IgD-negative memory B cell (primary cell): ENCODE data around the gene HSD17B12. TPM values are rescaled to one million over a fixed set of nuclear protein-coding genes. Genes with fewer than 3 reads are reported as not detected.
"Not testable (repeated sequence)": the region's sequence is repeated elsewhere in the genome, so short reads cannot be mapped to it uniquely, and the experiment has no call there.

ENCODE experiments used
- H3K27ac Mint-ChIP-seq, 3 donors: one replicate each; pipeline ENCODE4 v1.8.0; 2020 to 2022; ENCODE audit warnings: mild to moderate bottlenecking in 3 of 3, mixed read lengths in 3 of 3, moderate library complexity in 1 of 3
- H3K27me3 Mint-ChIP-seq: one replicate; pipeline ENCODE4 v1.8.0; 2021; ENCODE audit warnings: mixed read lengths
- H3K36me3 Mint-ChIP-seq: one replicate; pipeline ENCODE4 v1.8.0; 2020; ENCODE audit warnings: mild to moderate bottlenecking, mixed read lengths
- H3K4me1 Mint-ChIP-seq, 3 donors: one replicate each; pipeline ENCODE4 v1.8.0; 2020 to 2022; ENCODE audit warnings: mixed read lengths in 3 of 3, mild to moderate bottlenecking in 1 of 3
- H3K4me3 Mint-ChIP-seq, 4 donors: one replicate each; pipeline ENCODE4 v1.8.0; 2020 to 2022; ENCODE audit warnings: mild to moderate bottlenecking in 4 of 4, mixed read lengths in 4 of 4, moderate library complexity in 3 of 4
- H3K9me3 Mint-ChIP-seq, 3 donors: one replicate each; pipeline ENCODE4 v1.8.0; 2020 to 2021; ENCODE audit warnings: mixed read lengths in 3 of 3, mild to moderate bottlenecking in 1 of 3
- polyA plus RNA-seq: library from polyadenylated mRNA; unstranded; fragments of 300-500 nt; fragmentation: Illumina TruSeq; gene quantifications from one replicate; pipeline ENCODE4 v1.2.3, GENCODE V29; 2021

HSD17B12 gene
- 30.9 TPM for polyA plus RNA-seq

DNA sequence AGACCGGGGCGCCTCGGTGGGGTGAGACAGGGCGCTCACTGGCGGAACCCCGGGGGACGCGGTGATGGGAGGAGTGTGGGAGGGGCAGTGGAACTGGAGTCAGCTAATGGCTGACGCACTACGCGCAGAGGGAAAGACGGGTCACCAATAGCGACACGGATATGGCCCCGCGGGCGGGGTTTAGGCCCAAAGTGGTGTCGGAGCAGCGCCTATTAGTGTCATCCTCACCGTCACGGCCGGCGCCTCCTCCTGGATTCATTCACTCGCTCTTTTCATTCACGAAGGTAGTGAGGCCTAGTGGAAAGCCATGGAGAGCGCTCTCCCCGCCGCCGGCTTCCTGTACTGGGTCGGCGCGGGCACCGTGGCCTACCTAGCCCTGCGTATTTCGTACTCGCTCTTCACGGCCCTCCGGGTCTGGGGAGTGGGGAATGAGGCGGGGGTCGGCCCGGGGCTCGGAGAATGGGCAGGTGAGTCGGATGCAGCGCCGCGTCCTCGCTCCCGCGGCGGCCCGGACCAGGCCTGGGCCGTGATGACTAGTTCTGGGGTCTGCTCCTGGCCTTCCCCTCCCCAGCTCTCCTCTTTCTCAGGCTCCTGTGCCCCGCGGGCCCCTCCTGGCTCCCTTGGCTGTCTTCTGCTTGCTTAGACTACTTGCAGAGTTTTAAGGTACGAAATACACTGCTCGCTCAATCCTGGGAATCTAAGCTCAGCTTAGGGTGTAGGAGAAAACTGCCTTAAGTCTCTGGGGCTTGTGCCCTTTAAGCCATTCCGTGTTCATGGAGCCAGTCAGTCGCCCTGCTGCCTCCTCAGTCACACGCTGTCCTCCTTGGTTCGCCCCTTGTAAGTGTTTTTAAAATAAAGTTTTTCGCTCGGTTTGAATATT is at the start of gene HSD17B12:
Gene HSD17B12 (plus strand): TSS at position 218 of the 880 bp plus-strand sequence. CDS start 90 bp downstream, at position 308.
- Mint-ChIP-seq H3K4me3 (peak within 1 kb of the TSS; percentile 92 to 96 (median 93)), H3K9me3 (peaks cover 0 to 4% (median 0%) of the 10 kb centered on the region in 3 donors), H3K36me3 (peaks cover 9% of the 10 kb centered on the region), H3K27ac (peak within 1 kb of the TSS; percentile 93 to 98 (median 97)), H3K27me3 (no peaks in the 10 kb centered on the region), H3K4me1 (peaks cover 22 to 31% (median 24%) of the 10 kb centered on the region in 3 donors)

DNA sequence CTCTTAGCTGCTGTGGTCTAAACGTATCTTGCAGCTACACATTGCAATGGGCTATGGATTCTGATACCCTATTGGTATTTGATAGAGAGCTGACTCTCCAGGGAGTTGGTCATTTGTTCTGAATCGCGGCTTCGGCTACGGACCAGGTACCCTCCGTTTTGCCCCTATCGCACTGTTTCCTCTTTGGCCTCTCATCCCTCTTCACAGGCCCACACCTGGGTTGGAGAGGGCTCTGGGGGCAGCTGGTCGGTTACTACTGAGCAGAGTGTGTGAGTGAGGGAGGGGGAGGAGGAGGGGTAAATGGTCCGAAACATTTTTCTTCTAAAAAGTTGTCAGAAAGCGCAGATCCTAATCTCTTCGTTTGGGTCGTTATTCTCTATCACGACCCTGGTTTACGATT is 48.8 kb upstream of the HSD17B12 start:
- H3K36me3 Mint-ChIP-seq = no peaks in the 10 kb centered on the region
- H3K9me3 Mint-ChIP-seq = no peaks in the 10 kb centered on the region
- peak overlapping the region in 1 of 3 donors; percentile 73 for H3K27ac Mint-ChIP-seq
- H3K27me3 Mint-ChIP-seq = peaks cover 32% of the 10 kb centered on the region
- peaks cover 0 to 2% (median 0%) of the 10 kb centered on the region in 3 donors for H3K4me1 Mint-ChIP-seq
- H3K4me3 Mint-ChIP-seq = no peak overlapping the region

DNA sequence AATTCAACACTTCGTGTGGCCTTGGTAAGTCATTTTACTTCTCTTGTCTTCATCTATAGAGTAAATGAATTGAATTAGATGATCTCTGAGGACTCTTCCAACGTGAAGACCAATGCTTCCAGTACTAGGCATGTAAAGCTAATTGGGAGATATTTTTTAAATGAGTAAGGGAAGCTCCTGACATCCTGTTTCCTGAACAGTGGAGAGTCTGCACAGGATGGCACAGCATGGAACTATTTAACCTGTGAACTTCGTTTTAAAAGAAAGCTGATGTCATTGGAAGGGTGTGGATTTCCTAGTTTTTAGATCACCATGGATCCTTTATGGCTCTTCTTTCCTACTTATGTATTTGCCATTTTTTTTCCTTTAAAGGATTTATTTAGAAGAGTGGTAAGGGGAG is 48.4 kb upstream of the HSD17B12 start:
- no peaks in the 10 kb centered on the region for H3K36me3 Mint-ChIP-seq

DNA sequence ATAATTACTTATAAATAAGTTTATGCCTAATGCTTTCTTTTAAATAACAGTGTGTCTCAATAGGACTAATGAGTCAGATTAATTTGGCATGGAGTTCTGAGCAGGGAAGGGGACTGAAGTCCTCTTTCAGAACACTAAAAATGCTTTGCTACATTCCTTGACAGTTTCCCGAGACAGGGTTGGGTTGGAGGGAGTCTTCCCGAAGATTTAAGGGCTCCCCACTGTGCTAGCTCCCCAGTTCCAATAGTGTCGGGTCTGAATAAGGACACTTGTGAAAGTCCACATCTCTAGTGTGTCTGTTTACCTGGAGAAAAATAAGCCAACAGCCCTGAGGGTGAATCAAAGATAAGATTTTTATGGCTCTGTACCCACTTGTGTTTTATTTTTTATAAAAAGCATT is 41.8 kb upstream of the HSD17B12 start:
- peaks cover 1 to 3% (median 1%) of the 10 kb centered on the region in 3 donors for H3K4me1 Mint-ChIP-seq

More for the DNA sequence above, 48.4 kb upstream of the HSD17B12 start:
- H3K27me3 Mint-ChIP-seq = peaks cover 33% of the 10 kb centered on the region
- H3K9me3 Mint-ChIP-seq = no peaks in the 10 kb centered on the region
- peaks cover 0 to 2% (median 0%) of the 10 kb centered on the region in 3 donors for H3K4me1 Mint-ChIP-seq
- no peak overlapping the region for H3K4me3 Mint-ChIP-seq
- peak overlapping the region in 1 of 3 donors; percentile 73 for H3K27ac Mint-ChIP-seq

DNA sequence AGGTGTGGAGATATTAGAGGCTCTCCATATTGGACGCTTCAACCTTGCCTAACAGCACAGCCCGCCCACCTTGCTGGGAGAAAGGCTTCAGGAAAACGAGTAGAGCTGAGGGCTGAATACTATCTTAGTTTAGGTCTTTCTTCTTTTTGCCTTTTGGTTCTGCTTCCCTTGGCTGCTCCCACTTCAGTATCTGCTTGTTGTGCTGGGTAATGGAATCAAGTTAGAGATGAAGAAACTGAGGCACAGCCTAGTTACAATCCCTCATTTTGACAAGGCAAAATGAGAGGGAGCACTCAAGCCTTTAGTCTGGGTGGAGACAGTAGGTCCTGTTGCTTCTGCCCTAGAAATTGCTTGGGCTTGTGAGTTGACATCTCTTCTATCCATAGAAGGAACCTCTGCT is 41.3 kb upstream of the HSD17B12 start:
- Mint-ChIP-seq H3K27ac (no peak overlapping the region), H3K27me3 (peaks cover 33% of the 10 kb centered on the region), H3K4me1 (peaks cover 6 to 7% (median 6%) of the 10 kb centered on the region in 3 donors), H3K36me3 (peaks cover 3% of the 10 kb centered on the region), H3K4me3 (no peak overlapping the region), H3K9me3 (no peaks in the 10 kb centered on the region)

More for the DNA sequence above, 41.8 kb upstream of the HSD17B12 start:
- Mint-ChIP-seq H3K4me3 (no peak overlapping the region), H3K27me3 (peaks cover 34% of the 10 kb centered on the region), H3K9me3 (no peaks in the 10 kb centered on the region), H3K27ac (no peak overlapping the region), H3K36me3 (no peaks in the 10 kb centered on the region)

DNA sequence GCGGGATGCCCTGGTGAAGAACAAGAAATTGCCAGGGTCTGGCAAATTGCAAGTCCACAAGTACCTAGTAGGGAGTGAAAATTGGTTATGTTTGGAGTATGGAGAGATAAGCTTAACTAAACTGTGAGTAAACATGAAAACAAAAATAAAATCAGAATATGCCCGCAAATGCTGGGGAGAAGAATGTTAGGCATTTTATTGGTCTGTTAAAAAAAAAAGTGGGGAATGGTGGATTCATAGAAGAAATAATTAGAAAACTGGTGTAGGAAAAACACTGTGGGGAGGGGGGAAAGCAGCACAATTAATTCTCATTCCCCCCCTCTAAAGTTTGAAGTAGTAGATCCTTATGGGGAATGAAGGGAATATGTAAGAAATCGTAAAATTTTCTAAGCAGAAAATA is 40.6 kb upstream of the HSD17B12 start:
- peak overlapping the region in 1 of 3 donors; percentile 75 for H3K27ac Mint-ChIP-seq
- H3K4me3 Mint-ChIP-seq = peak overlapping the region in 1 of 4 donors; percentile 30
- H3K4me1 Mint-ChIP-seq = peaks cover 8 to 11% (median 9%) of the 10 kb centered on the region in 3 donors
- no peaks in the 10 kb centered on the region for H3K9me3 Mint-ChIP-seq
- peaks cover 3% of the 10 kb centered on the region for H3K36me3 Mint-ChIP-seq
- H3K27me3 Mint-ChIP-seq = peaks cover 26% of the 10 kb centered on the region

DNA sequence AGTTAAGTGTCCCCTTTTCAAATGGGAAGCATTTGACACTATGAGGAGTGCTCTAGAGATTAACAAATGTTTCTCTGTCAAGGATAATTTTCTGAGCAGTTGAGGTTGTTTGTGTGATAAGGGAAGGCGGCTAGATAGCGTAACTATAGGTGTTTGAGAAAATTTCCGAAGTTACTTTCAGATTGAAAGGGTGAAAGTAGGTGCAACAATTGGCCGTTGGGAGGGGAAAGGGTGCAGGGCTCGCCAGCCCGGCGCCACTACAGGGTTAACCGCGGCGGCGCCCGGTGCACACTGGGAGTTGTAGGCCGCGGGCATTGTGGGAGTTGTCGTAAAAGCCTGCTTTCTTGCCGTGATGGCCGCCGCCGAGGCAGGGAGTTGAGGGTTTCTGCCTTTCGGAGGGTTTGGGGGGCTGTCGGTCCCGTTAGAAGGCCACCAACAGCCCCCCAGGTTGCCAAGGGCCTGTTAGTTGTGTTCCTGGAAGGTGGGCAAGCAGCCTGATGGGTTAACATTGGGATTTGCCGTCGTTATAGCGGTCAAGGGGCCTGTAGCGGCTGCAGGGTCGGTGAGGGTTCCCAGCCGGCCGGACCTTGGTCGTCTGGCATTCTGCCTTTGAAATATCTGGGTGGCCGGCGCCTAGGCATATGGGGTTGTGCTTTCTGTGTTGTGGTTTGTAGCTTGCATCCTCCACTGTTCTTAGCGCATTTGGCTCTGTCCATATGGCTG is 36.5 kb upstream of the HSD17B12 start:
- Mint-ChIP-seq H3K27ac (peak overlapping the region; percentile 73 to 96 (median 96)), H3K9me3 (no peaks in the 10 kb centered on the region), H3K36me3 (peaks cover 3% of the 10 kb centered on the region), H3K27me3 (peaks cover 12% of the 10 kb centered on the region), H3K4me1 (peaks cover 11 to 13% (median 12%) of the 10 kb centered on the region in 3 donors), H3K4me3 (peak overlapping the region; percentile 90 to 99 (median 96))

DNA sequence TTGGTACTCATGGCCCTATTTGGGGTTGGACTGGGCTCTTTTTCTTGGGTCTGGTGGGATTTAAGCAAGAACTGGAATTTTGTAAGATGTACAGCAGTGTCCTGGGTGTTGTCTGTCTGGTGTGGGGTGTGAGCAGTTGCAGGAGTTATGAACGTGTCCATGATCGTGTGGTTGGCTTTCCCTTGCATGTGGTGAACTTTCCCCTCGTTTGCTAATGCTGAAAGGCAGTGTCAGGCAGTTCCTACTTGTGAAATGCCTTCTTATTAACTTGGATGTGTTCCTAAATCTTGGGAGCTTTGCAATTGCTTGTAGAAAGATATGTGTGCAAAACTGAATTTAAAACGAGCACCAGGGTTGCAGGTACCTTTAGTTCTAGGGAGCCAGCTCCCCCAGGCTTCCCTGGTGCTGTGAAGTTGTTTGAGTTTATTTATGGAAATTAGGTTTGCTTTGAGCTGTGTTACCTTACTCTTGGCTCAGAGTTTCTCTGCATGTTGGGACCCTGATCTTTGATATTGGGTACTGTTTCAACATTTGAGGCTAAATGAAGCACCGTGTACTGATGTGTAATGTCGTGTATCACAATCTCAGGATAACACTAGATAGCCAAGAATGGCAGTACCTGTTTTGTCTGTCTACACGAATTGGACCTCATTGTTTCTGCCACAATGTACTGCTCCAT is 35.8 kb upstream of the HSD17B12 start:
- Mint-ChIP-seq H3K27ac (peak overlapping the region; percentile 73 to 96 (median 96)), H3K27me3 (peaks cover 5% of the 10 kb centered on the region), H3K36me3 (peaks cover 4% of the 10 kb centered on the region), H3K4me1 (peaks cover 11 to 13% (median 12%) of the 10 kb centered on the region in 3 donors), H3K9me3 (no peaks in the 10 kb centered on the region), H3K4me3 (peak overlapping the region; percentile 90 to 99 (median 96))

DNA sequence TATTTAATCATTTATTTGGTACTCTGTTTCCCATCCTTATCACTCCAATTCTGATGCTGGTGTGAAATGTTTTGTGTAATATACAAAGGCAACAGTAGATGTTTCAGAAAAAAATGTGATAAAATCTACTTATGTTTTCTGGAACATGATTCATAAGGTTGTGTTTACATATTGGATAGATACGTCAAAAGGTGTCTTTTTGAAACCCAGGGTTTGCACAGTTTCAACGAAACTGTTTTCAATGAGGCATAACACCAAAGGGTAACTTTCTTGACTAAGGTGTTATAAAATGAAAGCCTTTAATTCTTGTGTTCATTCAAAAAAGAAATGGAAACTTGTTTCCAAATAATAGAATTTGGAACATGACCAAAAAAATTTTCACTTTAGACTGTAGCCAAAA is 33.8 kb upstream of the HSD17B12 start:
- Mint-ChIP-seq H3K36me3 (peaks cover 7% of the 10 kb centered on the region), H3K9me3 (peaks cover 1 to 2% (median 2%) of the 10 kb centered on the region in 3 donors), H3K27ac (no peak overlapping the region), H3K4me3 (peak overlapping the region in 1 of 4 donors; percentile 90), H3K27me3 (no peaks in the 10 kb centered on the region), H3K4me1 (peaks cover 11 to 13% (median 12%) of the 10 kb centered on the region in 3 donors)

DNA sequence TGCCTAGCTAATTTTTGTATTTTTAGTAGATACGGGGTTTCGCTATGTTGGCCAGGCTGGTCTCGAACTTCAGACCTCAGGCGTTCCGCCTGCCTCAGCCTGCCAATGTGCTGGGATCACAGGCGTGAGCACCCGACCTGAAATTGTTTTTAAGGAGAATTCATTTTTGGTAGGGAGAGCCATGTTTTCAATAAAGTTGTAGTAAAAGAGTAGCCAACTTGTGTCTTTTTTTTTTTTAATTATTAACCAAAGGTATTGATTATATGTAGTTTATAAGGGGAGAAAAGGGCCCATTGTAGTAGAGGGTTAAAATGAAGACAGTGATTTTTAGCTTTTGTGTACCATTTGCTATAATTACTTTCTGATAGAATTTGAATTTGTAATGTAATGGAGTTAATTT is 31.6 kb upstream of the HSD17B12 start:
- Mint-ChIP-seq H3K4me3 (no peak overlapping the region), H3K4me1 (peaks cover 7 to 10% (median 8%) of the 10 kb centered on the region in 3 donors), H3K36me3 (peaks cover 7% of the 10 kb centered on the region), H3K27ac (no peak overlapping the region), H3K9me3 (peaks cover 2 to 4% (median 3%) of the 10 kb centered on the region in 3 donors), H3K27me3 (no peaks in the 10 kb centered on the region)

DNA sequence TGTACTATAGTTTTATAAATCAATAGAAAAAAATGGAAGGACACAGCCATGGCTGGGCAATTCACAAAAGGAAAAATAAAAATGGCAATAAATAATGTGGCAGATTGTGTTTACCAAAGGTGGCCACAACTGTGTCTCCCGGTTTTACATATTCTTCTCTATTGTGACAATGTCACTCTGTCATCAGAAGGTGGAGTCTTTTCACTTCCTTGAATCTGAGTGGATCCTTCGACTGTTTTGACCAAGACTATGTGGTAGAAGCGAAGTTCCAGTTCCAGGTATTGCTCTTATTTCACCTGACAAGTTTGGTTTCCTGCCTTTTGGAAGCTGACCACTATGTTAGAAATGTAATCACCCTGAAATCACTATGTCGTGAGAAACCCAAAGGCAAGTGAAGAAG is 31.0 kb upstream of the HSD17B12 start:
- H3K27ac Mint-ChIP-seq = no peak overlapping the region
- peaks cover 2 to 4% (median 3%) of the 10 kb centered on the region in 3 donors for H3K9me3 Mint-ChIP-seq
- peaks cover 4% of the 10 kb centered on the region for H3K36me3 Mint-ChIP-seq
- H3K4me3 Mint-ChIP-seq = no peak overlapping the region
- H3K27me3 Mint-ChIP-seq = no peaks in the 10 kb centered on the region
- peaks cover 4 to 6% (median 5%) of the 10 kb centered on the region in 3 donors for H3K4me1 Mint-ChIP-seq

DNA sequence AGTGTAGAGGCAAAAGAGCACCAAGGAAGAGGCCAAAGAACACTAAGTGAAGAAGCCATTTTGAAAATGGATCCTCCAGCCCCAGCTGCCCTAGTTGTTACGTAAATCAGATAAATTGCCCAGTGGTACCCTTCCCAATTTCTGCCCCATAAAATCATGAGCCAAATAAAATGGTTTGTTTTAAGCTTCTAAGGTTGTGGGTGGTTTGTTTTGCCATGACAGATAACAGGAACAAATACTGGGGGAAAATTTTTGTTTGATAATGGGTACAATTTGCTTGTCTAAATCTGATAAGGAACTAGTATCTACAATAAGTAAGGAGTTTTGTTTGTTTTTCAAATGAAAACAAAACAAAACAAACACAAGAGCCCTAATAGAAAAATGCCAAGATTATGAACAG is 30.6 kb upstream of the HSD17B12 start:
- Mint-ChIP-seq H3K36me3 (peaks cover 4% of the 10 kb centered on the region), H3K4me1 (peaks cover under 1 to 4% (median 3%) of the 10 kb centered on the region in 3 donors), H3K27ac (no peak overlapping the region)

DNA sequence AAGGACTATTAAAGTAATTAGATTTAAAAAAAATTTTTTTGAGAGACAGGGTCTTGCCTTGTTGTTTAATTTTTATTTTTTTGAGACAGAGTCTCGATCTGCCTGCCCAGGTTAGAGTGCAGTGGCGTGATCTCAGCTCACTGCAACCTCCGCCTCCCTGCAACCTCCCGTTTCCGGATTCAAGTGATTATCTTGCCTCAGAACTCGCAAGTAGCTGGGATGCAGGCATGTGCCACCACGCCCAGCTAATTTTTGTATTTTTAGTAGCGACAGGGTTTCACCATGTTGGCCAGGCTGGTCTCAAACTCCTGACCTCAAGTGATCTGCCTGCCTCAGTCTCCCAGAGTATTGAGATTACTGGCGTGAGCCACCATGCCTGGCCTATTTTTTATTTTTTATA is 17.5 kb upstream of the HSD17B12 start:
- H3K4me3 Mint-ChIP-seq, H3K4me1 Mint-ChIP-seq, H3K36me3 Mint-ChIP-seq, H3K27ac Mint-ChIP-seq, H3K9me3 Mint-ChIP-seq: not testable (repeated sequence)
- peaks cover 13% of the 10 kb centered on the region for H3K27me3 Mint-ChIP-seq

More for the DNA sequence above, 30.6 kb upstream of the HSD17B12 start:
- peaks cover 1% of the 10 kb centered on the region for H3K27me3 Mint-ChIP-seq
- H3K9me3 Mint-ChIP-seq = peaks cover 2 to 4% (median 3%) of the 10 kb centered on the region in 3 donors
- H3K4me3 Mint-ChIP-seq = no peak overlapping the region

DNA sequence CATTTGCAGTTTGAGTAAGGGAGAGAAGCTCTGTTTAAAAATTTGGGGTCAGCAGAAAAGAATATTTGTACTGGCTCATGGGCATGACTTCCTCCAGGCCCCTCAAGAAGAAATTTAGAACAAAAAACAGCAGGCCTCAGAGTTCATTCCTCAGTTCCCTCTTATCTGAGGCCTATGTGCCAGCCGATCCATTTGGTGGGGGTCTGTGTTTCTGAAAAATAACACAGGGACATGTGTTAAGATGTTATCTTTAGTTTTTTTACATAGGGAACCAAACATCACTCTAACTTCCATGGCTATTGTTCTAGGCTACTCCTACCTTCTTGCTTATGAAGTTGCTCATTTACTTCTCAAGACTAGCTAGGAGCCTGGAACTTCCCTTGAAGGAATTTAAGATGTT is 16.2 kb upstream of the HSD17B12 start:
- Mint-ChIP-seq H3K27ac (no peak overlapping the region), H3K27me3 (peaks cover 16% of the 10 kb centered on the region), H3K9me3 (no peaks in the 10 kb centered on the region), H3K4me1 (no peaks in the 10 kb centered on the region), H3K4me3 (no peak overlapping the region), H3K36me3 (no peaks in the 10 kb centered on the region)
